ENCODE results near the gene KANSL2.

KANSL2 gene

GRCh38 chr12:48693572-48693971 lies 11.5 kb upstream of the KANSL2 start:
- no peaks in the 10 kb centered on the region for H3K4me1 Mint-ChIP-seq
- no peaks in the 10 kb centered on the region for H3K9me3 Mint-ChIP-seq
- H3K27me3 Mint-ChIP-seq (ENCODE audit: low read depth, poor library complexity): no peaks in the 10 kb centered on the region
- H3K4me3 Mint-ChIP-seq: no peak overlapping the region
- no peak for TF ChIP-seq CTCF (IDR thresholded peaks at IDR 0.05)
- no peak for DNase-seq
- no peak overlapping the region for H3K27ac Mint-ChIP-seq
- peaks cover 56% of the 10 kb centered on the region for H3K36me3 Mint-ChIP-seq (ENCODE audit: low read depth)

- peaks cover 54% of the 10 kb centered on the region for H3K36me3 Mint-ChIP-seq (ENCODE audit: low read depth)
- H3K27me3 Mint-ChIP-seq (ENCODE audit: low read depth, poor library complexity): no peaks in the 10 kb centered on the region
- no peaks in the 10 kb centered on the region for H3K4me1 Mint-ChIP-seq
- TF ChIP-seq CTCF (IDR thresholded peaks at IDR 0.05): no peak
- peak overlapping the region; percentile 34 for H3K27ac Mint-ChIP-seq
- DNase-seq: no peak
- H3K9me3 Mint-ChIP-seq: no peaks in the 10 kb centered on the region
- no peak overlapping the region for H3K4me3 Mint-ChIP-seq
Measured at GRCh38 chr12:48691826-48692487, 9.9 kb upstream of the KANSL2 start.

GRCh38 chr12:48690990-48691389 lies 9.0 kb upstream of the KANSL2 start:
- H3K27ac Mint-ChIP-seq: no peak overlapping the region
- no peak for DNase-seq
- no peak for TF ChIP-seq CTCF (IDR thresholded peaks at IDR 0.05)

GRCh38 chr12:48690436-48690835 lies 8.4 kb upstream of the KANSL2 start:
- DNase-seq: no peak
- H3K4me3 Mint-ChIP-seq: no peak overlapping the region
- H3K9me3 Mint-ChIP-seq: no peaks in the 10 kb centered on the region
- H3K36me3 Mint-ChIP-seq (ENCODE audit: low read depth): peaks cover 44% of the 10 kb centered on the region
- H3K27ac Mint-ChIP-seq: no peak overlapping the region
- H3K27me3 Mint-ChIP-seq (ENCODE audit: low read depth, poor library complexity): no peaks in the 10 kb centered on the region
- TF ChIP-seq CTCF (IDR thresholded peaks at IDR 0.05): no peak
- no peaks in the 10 kb centered on the region for H3K4me1 Mint-ChIP-seq

More at GRCh38 chr12:48690990-48691389, 9.0 kb upstream of the KANSL2 start:
- Mint-ChIP-seq H3K4me1 (no peaks in the 10 kb centered on the region), H3K9me3 (no peaks in the 10 kb centered on the region), H3K27me3 (ENCODE audit: low read depth, poor library complexity) (no peaks in the 10 kb centered on the region), H3K36me3 (ENCODE audit: low read depth) (peaks cover 50% of the 10 kb centered on the region), H3K4me3 (no peak overlapping the region)

- Mint-ChIP-seq H3K9me3 (no peaks in the 10 kb centered on the region), H3K27ac (no peak overlapping the region), H3K4me3 (no peak overlapping the region), H3K36me3 (ENCODE audit: low read depth) (peaks cover 30% of the 10 kb centered on the region), H3K27me3 (ENCODE audit: low read depth, poor library complexity) (peaks cover 3% of the 10 kb centered on the region), H3K4me1 (no peaks in the 10 kb centered on the region)
- TF ChIP-seq CTCF (IDR thresholded peaks at IDR 0.05): no peak
- DNase-seq: no peak
Measured at GRCh38 chr12:48688836-48689235, 6.8 kb upstream of the KANSL2 start.

GRCh38 chr12:48687592-48687991 lies 5.6 kb upstream of the KANSL2 start:
- peaks cover 3% of the 10 kb centered on the region for H3K27me3 Mint-ChIP-seq (ENCODE audit: low read depth, poor library complexity)
- H3K4me1 Mint-ChIP-seq: no peaks in the 10 kb centered on the region
- H3K9me3 Mint-ChIP-seq: no peaks in the 10 kb centered on the region
- peaks cover 18% of the 10 kb centered on the region for H3K36me3 Mint-ChIP-seq (ENCODE audit: low read depth)
- TF ChIP-seq CTCF (IDR thresholded peaks at IDR 0.05): no peak
- DNase-seq: no peak
- H3K27ac Mint-ChIP-seq: no peak overlapping the region
- no peak overlapping the region for H3K4me3 Mint-ChIP-seq

Measured in nephron progenitor cell (in vitro differentiated cells).